GM15510 (cell line): Measurements from ENCODE around the gene ULK1.
A peak's percentile ranks its signal among the peaks of the same experiment; 100 is the strongest.

Experiments used
- POLR2A ChIP-seq: IDR thresholded peaks from 3 replicates; pipeline ENCODE4 v1.6.1; 2011; ENCODE audit warnings: borderline replicate concordance; ENCODE audit not compliant: insufficient read length; ENCODE audit errors: extremely low read depth

Gene ULK1

GRCh38 chr12:131918311-131919050 lies 24.1 kb downstream of the ULK1 start:
- no peak for TF ChIP-seq POLR2A

GRCh38 chr12:131919051-131919347 lies 24.6 kb downstream of the ULK1 start:
- no peak for TF ChIP-seq POLR2A

- no peak for TF ChIP-seq POLR2A
These were observed 25.1 kb downstream of the ULK1 start for GRCh38 chr12:131919366-131920156.

- TF ChIP-seq POLR2A, result no peak
These were observed 25.7 kb downstream of the ULK1 start for GRCh38 chr12:131920157-131920508.

- no peak for TF ChIP-seq POLR2A
These were observed 26.7 kb downstream of the ULK1 start for GRCh38 chr12:131920902-131921840.

- no peak for TF ChIP-seq POLR2A
These were observed 27.7 kb downstream of the ULK1 start for GRCh38 chr12:131921866-131922769.

GRCh38 chr12:131922772-131923171 lies 28.4 kb downstream of the ULK1 start:
- TF ChIP-seq POLR2A, result no peak

- no peak for TF ChIP-seq POLR2A
These were observed 28.8 kb downstream of the ULK1 start for GRCh38 chr12:131923260-131923659.

- TF ChIP-seq POLR2A, result no peak
These were observed 33.0 kb downstream of the ULK1 start for GRCh38 chr12:131927110-131928079.

GRCh38 chr12:131928080-131928710 lies 33.8 kb downstream of the ULK1 start:
- TF ChIP-seq POLR2A, result no peak

- TF ChIP-seq POLR2A, result peak; percentile 88
These were observed 34.5 kb downstream of the ULK1 start, which contains the start of gene PUS1 for GRCh38 chr12:131928711-131929580. TSS of gene PUS1 (plus strand) at chr12:131929276. CDS start at chr12:131929723, 447 bp downstream.
